SK-N-SH treated with all-trans-retinoic acid at 6 μM for 48 hours (cell line): ENCODE data around the gene MKI67.

ENCODE experiments used
- ATAC-seq: fragments of 200-7000 bp; cut with Tn5 transposase; 3 replicates; pipeline ENCODE4 v1.9.1; 2020; ENCODE audit warnings: mild to moderate bottlenecking, moderate library complexity
- CREB5 ChIP-seq: fragments of 250-450 bp; sonication (Bioruptor Pico); IDR thresholded peaks from 2 replicates; pipeline ENCODE4 v1.5.1; 2020; ENCODE audit warnings: low read depth, mild to moderate bottlenecking, moderate library complexity
- CSDC2 ChIP-seq: fragments of 250-450 bp; sonication (Bioruptor Pico); IDR thresholded peaks from 2 replicates; pipeline ENCODE4 v1.5.0; 2020; ENCODE audit warnings: mild to moderate bottlenecking, moderate library complexity
- CSRNP3 ChIP-seq: fragments of 250-450 bp; sonication (Bioruptor Pico); IDR thresholded peaks from 2 replicates; pipeline ENCODE4 v1.5.1; 2021; ENCODE audit warnings: mild to moderate bottlenecking, moderate library complexity
- ESRRG ChIP-seq: fragments of 250-450 bp; sonication (Bioruptor Pico); IDR thresholded peaks from 2 replicates; pipeline ENCODE4 v1.6.1; 2021; ENCODE audit warnings: mild to moderate bottlenecking
- GLIS3 ChIP-seq: fragments of 250-450 bp; sonication (Bioruptor Pico); IDR thresholded peaks from 2 replicates; pipeline ENCODE4 v1.5.0; 2020; ENCODE audit warnings: mild to moderate bottlenecking, moderate library complexity
- OSR1 ChIP-seq: fragments of 250-450 bp; sonication (Bioruptor Pico); IDR thresholded peaks from 2 replicates; pipeline ENCODE4 v1.8.0; 2022; ENCODE audit warnings: moderate library complexity, mild to moderate bottlenecking, inconsistent platforms
- PATZ1 ChIP-seq: fragments of 250-450 bp; sonication (Bioruptor Pico); IDR thresholded peaks from 2 replicates; pipeline ENCODE4 v1.8.0; 2020; ENCODE audit warnings: mild to moderate bottlenecking, moderate library complexity, borderline replicate concordance
- POU6F1 ChIP-seq: fragments of 250-450 bp; sonication (Bioruptor Pico); IDR thresholded peaks from 2 replicates; pipeline ENCODE4 v1.8.0; 2021; ENCODE audit warnings: low read depth, mild to moderate bottlenecking, moderate library complexity, borderline replicate concordance
- PPARA ChIP-seq: fragments of 250-450 bp; sonication (Bioruptor Pico); IDR thresholded peaks from 2 replicates; pipeline ENCODE4 v1.5.0; 2020; ENCODE audit warnings: mild to moderate bottlenecking, borderline replicate concordance
- RARB ChIP-seq: fragments of 250-450 bp; sonication (Bioruptor Pico); IDR thresholded peaks from 2 replicates; pipeline ENCODE4 v1.8.0; 2021; ENCODE audit warnings: mild to moderate bottlenecking, moderate library complexity
- SNAI2 ChIP-seq: fragments of 250-450 bp; sonication (Bioruptor Pico); IDR thresholded peaks from 2 replicates; pipeline ENCODE4 v1.5.0; 2020; ENCODE audit warnings: mild to moderate bottlenecking, moderate library complexity
- TCF4 ChIP-seq: fragments of 250-450 bp; sonication (Bioruptor Pico); IDR thresholded peaks from 2 replicates; pipeline ENCODE4 v1.8.0; 2021; ENCODE audit warnings: mild to moderate bottlenecking, moderate library complexity, borderline replicate concordance
- TOX ChIP-seq: fragments of 250-450 bp; sonication (Bioruptor Pico); IDR thresholded peaks from 2 replicates; pipeline ENCODE4 v1.8.0; 2021; ENCODE audit warnings: mild to moderate bottlenecking, moderate library complexity, borderline replicate concordance
- TSHZ2 ChIP-seq: fragments of 250-450 bp; sonication (Bioruptor Pico); IDR thresholded peaks from 2 replicates; pipeline ENCODE4 v1.5.0; 2020; ENCODE audit warnings: mild to moderate bottlenecking, moderate library complexity
- ZC3H10 ChIP-seq: fragments of 250-450 bp; sonication (Bioruptor Pico); IDR thresholded peaks from 2 replicates; pipeline ENCODE4 v1.5.1; 2021; ENCODE audit warnings: mild to moderate bottlenecking, moderate library complexity
- ZFP3 ChIP-seq: fragments of 250-450 bp; sonication (Bioruptor Pico); IDR thresholded peaks from 2 replicates; pipeline ENCODE4 v1.5.0; 2020; ENCODE audit warnings: mild to moderate bottlenecking, moderate library complexity
- ZNF565 ChIP-seq: fragments of 450-650 bp; formaldehyde crosslinking; conservative IDR thresholded peaks from 2 replicates; pipeline ENCODE4 v1.5.0; 2020; ENCODE audit warnings: low read depth, mild to moderate bottlenecking, moderate library complexity
- ZNF70 ChIP-seq: fragments of 450-650 bp; formaldehyde crosslinking; IDR thresholded peaks from 2 replicates; pipeline ENCODE4 v1.5.0; 2020; ENCODE audit warnings: mild to moderate bottlenecking, moderate library complexity
- ZNF8 ChIP-seq: fragments of 450-650 bp; formaldehyde crosslinking; IDR thresholded peaks from 2 replicates; pipeline ENCODE4 v1.5.0; 2020; ENCODE audit warnings: mild to moderate bottlenecking, moderate library complexity

MKI67 gene

GRCh38 chr10:128087146-128087883 lies 38.9 kb downstream of the MKI67 start:
- TF ChIP-seq PPARA (CRISPR knock-in tag), result no peak
- TF ChIP-seq OSR1 (CRISPR knock-in tag), result no peak
- no peak for TF ChIP-seq ZC3H10 (CRISPR knock-in tag)
- no peak for TF ChIP-seq ZFP3
- TF ChIP-seq SNAI2 (CRISPR knock-in tag), result no peak
- TF ChIP-seq ESRRG (CRISPR knock-in tag), result no peak
- no peak for TF ChIP-seq TCF4 (CRISPR knock-in tag)
- no peak for TF ChIP-seq ZNF565 (CRISPR knock-in tag)
- no peak for TF ChIP-seq ZNF70 (CRISPR knock-in tag)
- no peak for TF ChIP-seq ZNF8 (CRISPR knock-in tag)
- TF ChIP-seq CREB5 (CRISPR knock-in tag), result no peak
- no peak for TF ChIP-seq TSHZ2 (CRISPR knock-in tag)
- no peak for TF ChIP-seq CSDC2
- no peak for TF ChIP-seq PATZ1 (CRISPR knock-in tag)
- TF ChIP-seq RARB, result no peak
- peak; percentile 13; the same call in 2 of the 3 replicates for ATAC-seq

- TF ChIP-seq ZNF565 (CRISPR knock-in tag), result no peak
- TF ChIP-seq POU6F1, result no peak
- TF ChIP-seq ZFP3, result no peak
- TF ChIP-seq SNAI2 (CRISPR knock-in tag), result no peak
- TF ChIP-seq PATZ1 (CRISPR knock-in tag), result no peak
- no peak for TF ChIP-seq GLIS3 (CRISPR knock-in tag)
- no peak for TF ChIP-seq TOX (CRISPR knock-in tag)
- ATAC-seq, result peak; percentile 7; the same call in 1 of the 3 replicates
Observed at GRCh38 chr10:128086003-128086863, 40.0 kb downstream of the MKI67 start.

- TF ChIP-seq ZNF8 (CRISPR knock-in tag), result no peak
- TF ChIP-seq CREB5 (CRISPR knock-in tag), result no peak
- no peak for TF ChIP-seq POU6F1
- no peak for TF ChIP-seq CSRNP3
- no peak for ATAC-seq
Observed at GRCh38 chr10:128084991-128085390, 41.2 kb downstream of the MKI67 start.
